ENCODE results near the gene PUSL1.

- no peak for TF ChIP-seq ZNF776 (tag by site-specific recombination; IDR thresholded peaks at IDR 0.05; ENCODE audit: borderline replicate concordance)
- TF ChIP-seq ZBTB8A (tag by site-specific recombination; IDR thresholded peaks at IDR 0.05): no peak
- TF ChIP-seq GLIS2 (tag by site-specific recombination; IDR thresholded peaks at IDR 0.05): no peak
- TF ChIP-seq CTCF (tag by site-specific recombination; IDR thresholded peaks at IDR 0.05): 0 out of 2 replicates have a peak, but pooled peaks have one; percentile 11
- TF ChIP-seq, protein P1, sequence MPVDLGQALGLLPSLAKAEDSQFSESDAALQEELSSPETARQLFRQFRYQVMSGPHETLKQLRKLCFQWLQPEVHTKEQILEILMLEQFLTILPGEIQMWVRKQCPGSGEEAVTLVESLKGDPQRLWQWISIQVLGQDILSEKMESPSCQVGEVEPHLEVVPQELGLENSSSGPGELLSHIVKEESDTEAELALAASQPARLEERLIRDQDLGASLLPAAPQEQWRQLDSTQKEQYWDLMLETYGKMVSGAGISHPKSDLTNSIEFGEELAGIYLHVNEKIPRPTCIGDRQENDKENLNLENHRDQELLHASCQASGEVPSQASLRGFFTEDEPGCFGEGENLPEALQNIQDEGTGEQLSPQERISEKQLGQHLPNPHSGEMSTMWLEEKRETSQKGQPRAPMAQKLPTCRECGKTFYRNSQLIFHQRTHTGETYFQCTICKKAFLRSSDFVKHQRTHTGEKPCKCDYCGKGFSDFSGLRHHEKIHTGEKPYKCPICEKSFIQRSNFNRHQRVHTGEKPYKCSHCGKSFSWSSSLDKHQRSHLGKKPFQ (tag by site-specific recombination; IDR thresholded peaks at IDR 0.05): no peak
- TF ChIP-seq ZNF518A (tag by site-specific recombination; conservative IDR thresholded peaks at IDR 0.05; ENCODE audit: low read depth): no peak
- TF ChIP-seq ZNF549 (tag by site-specific recombination; IDR thresholded peaks at IDR 0.05): no peak
- no peak for TF ChIP-seq ZNF24 (tag by site-specific recombination; IDR thresholded peaks at IDR 0.05)
These were observed 43.5 kb upstream of the PUSL1 start for GRCh38 chr1:1264868-1265272.

Data from HEK293 (cell line).